ENCODE measurements around the gene EFNB1. TPM values are rescaled to one million over a fixed set of nuclear protein-coding genes. Genes with fewer than 3 reads are reported as not detected.

The EFNB1 gene
- total and polyA plus RNA-seq, 2 of the 8 experiments (the other 6 are each of a cell fraction or from before 2014, with no cell fraction given) = 2.3 to 5.4 TPM

DNA sequence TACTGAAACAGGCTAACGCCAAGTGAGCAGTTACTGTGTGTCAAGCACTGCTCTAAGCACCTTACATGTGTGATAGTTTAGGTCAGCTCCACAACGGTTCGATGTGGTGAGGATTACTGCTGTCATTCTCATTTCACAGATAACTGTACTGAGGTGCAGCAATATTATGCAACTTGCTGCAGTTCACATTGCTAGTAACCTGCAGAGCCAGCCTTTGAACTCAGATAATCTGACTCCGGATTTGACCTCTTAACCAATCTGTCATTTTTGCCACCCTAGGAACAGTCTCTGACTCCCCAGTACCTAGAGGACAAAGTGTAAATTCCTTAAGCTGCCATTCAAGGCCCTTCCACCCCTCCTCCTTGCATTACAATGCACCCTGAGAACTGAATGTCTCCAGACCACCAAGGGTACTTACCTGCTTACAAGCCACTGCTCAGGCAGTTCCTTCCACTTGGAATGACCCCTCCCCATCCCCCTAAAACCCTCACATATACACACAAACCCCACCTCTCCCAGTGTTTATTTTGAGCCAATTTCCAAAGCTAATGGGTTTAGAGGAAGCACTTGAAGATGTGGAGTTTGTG, 24.9 kb downstream of the EFNB1 start:
- H2BK120ac ChIP-seq (replicated peaks; ENCODE audit: low read depth, low read length) = no peak overlapping the region
- no peaks in the 10 kb centered on the region; a peak in 2 of 7 replicates for H3K27me3 ChIP-seq (replicated peaks in 1 of 4; ENCODE audit: control insufficient read depth in 3 of 4, extremely low read depth in 1 of 4, insufficient read depth in 3 of 4, low read length in 3 of 4)
- no peak overlapping the region for H3K4me3 ChIP-seq (ENCODE audit: extremely low read depth in 1 of 4, insufficient read depth in 2 of 4, low read depth in 3 of 4, low read length in 4 of 4)
- H2AK5ac ChIP-seq (ENCODE audit: low read depth, low read length) = no peak overlapping the region
- no peak for DNase-seq (ENCODE audit: low read depth in 1 of 2, low spot score in 2 of 2)
- H3K4ac ChIP-seq (replicated peaks; ENCODE audit: insufficient read length, low read depth, low read length) = no peak overlapping the region
- peak overlapping the region; percentile 13 to 20; a peak in 2 of 4 replicates for H3K4me2 ChIP-seq (ENCODE audit: insufficient read depth in 1 of 2, low read depth in 2 of 2, low read length in 2 of 2)
- no peak overlapping the region for H2BK20ac ChIP-seq (ENCODE audit: low read length)
- H4K20me1 ChIP-seq (replicated peaks in 1 of 2; ENCODE audit: control insufficient read depth in 1 of 2, insufficient read depth in 2 of 2, low read length in 2 of 2) = no peaks in the 10 kb centered on the region
- no peaks in the 10 kb centered on the region for H3K79me1 ChIP-seq (ENCODE audit: low read depth, low read length)
- 75% methylated on average over 4 of the region's 4 CpGs; no CpG with 5 or more reads in 1 of the 2 experiments for WGBS, 2 experiments (ENCODE audit: extremely low coverage in 1 of 2, insufficient coverage in 1 of 2, insufficient read length in 1 of 2, insufficient replicate concordance in 2 of 2, low coverage in 1 of 2, low lambda C conversion rate in 2 of 2, missing lambda C conversion rate in 1 of 2)
- no peaks in the 10 kb centered on the region for H3K9me3 ChIP-seq (ENCODE audit: insufficient read depth in 2 of 2, low read depth in 1 of 2, low read length in 1 of 2)
- peak; percentile 97 for FAIRE-seq
- H3K23ac ChIP-seq (ENCODE audit: insufficient read length) = no peak overlapping the region
- no peak overlapping the region for H2AFZ ChIP-seq (ENCODE audit: low read length)
- no peak overlapping the region for H2BK15ac ChIP-seq (ENCODE audit: low read length)
- ChIA-PET POLR2A (ENCODE audit: partially characterized antibody) (no interaction called here), CTCF (ENCODE audit: partially characterized antibody) (interaction anchor here (0.7 kb wide), 1 partner anchor 11 kb away, joined by 3 read pairs; no protein-coding TSS in a partner anchor)
- H3K36me3 ChIP-seq (ENCODE audit: control insufficient read depth in 2 of 4, insufficient read depth in 4 of 4, low read length in 3 of 4) = no peaks in the 10 kb centered on the region
- H3K23me2 ChIP-seq (ENCODE audit: low read depth, low read length) = no peaks in the 10 kb centered on the region
- no peak overlapping the region for H3K14ac ChIP-seq (ENCODE audit: insufficient read length)
- H3K4me1 ChIP-seq (replicated peaks in 1 of 4; ENCODE audit: control insufficient read depth in 3 of 4, insufficient read depth in 4 of 4, low read length in 3 of 4) = peaks cover 0 to 11% (median 3%) of the 10 kb centered on the region in 4 experiments; a peak in 4 of 7 replicates
- H3K56ac ChIP-seq (replicated peaks; ENCODE audit: insufficient read length, low read depth, low read length) = no peak overlapping the region
- no peak overlapping the region; the same call in 1 of the 2 replicates for H3K18ac ChIP-seq (ENCODE audit: extremely low read depth, low read length)
- no peak overlapping the region for H3K9ac ChIP-seq (replicated peaks in 1 of 4; ENCODE audit: extremely low read depth in 1 of 4, low read depth in 3 of 4, low read length in 3 of 4)
- H3K79me2 ChIP-seq (ENCODE audit: control insufficient read depth in 1 of 2, insufficient read depth in 2 of 2, low read length in 2 of 2) = no peaks in the 10 kb centered on the region
- no peak overlapping the region for H4K91ac ChIP-seq (replicated peaks; ENCODE audit: insufficient read length, low read length)
- no peak overlapping the region for H2BK5ac ChIP-seq (ENCODE audit: low read depth, low read length)
- no peak overlapping the region for H4K8ac ChIP-seq (ENCODE audit: extremely low read depth, insufficient read depth, low read length)
- no peak overlapping the region for H3K27ac ChIP-seq (ENCODE audit: low read depth, low read length)
- no peak overlapping the region; the same call in 1 of the 2 replicates for H2BK12ac ChIP-seq (ENCODE audit: low read depth, low read length)
- no peak overlapping the region for H4K5ac ChIP-seq (ENCODE audit: insufficient read length, low read depth, low read length)
- TF ChIP-seq, protein P1, sequence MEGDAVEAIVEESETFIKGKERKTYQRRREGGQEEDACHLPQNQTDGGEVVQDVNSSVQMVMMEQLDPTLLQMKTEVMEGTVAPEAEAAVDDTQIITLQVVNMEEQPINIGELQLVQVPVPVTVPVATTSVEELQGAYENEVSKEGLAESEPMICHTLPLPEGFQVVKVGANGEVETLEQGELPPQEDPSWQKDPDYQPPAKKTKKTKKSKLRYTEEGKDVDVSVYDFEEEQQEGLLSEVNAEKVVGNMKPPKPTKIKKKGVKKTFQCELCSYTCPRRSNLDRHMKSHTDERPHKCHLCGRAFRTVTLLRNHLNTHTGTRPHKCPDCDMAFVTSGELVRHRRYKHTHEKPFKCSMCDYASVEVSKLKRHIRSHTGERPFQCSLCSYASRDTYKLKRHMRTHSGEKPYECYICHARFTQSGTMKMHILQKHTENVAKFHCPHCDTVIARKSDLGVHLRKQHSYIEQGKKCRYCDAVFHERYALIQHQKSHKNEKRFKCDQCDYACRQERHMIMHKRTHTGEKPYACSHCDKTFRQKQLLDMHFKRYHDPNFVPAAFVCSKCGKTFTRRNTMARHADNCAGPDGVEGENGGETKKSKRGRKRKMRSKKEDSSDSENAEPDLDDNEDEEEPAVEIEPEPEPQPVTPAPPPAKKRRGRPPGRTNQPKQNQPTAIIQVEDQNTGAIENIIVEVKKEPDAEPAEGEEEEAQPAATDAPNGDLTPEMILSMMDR (IDR thresholded peaks at IDR 0.05; ENCODE audit: control extremely low read depth in 1 of 3, insufficient read depth in 1 of 3, low read depth in 1 of 3, low read length in 3 of 3) = no peak
- TF ChIP-seq CTBP2 (IDR thresholded peaks at IDR 0.05; ENCODE audit: borderline replicate concordance, insufficient read depth, insufficient read length, low read length) (no peak), JUN (IDR thresholded peaks at IDR 0.05; ENCODE audit: low read depth, low read length) (no peak), POU5F1 (IDR thresholded peaks at IDR 0.05; ENCODE audit: low read depth, low read length) (no peak), CBX8 (IDR thresholded peaks at IDR 0.05; ENCODE audit: borderline replicate concordance, low read depth, low read length) (no peak), SRF (IDR thresholded peaks at IDR 0.05; ENCODE audit: low read depth, low read length) (no peak), HDAC6 (IDR thresholded peaks at IDR 0.05; ENCODE audit: low read depth, low read length) (no peak), GTF2F1 (IDR thresholded peaks at IDR 0.05; ENCODE audit: borderline replicate concordance, low read depth, low read length) (no peak), SIX5 (IDR thresholded peaks at IDR 0.05; ENCODE audit: low read depth, low read length) (no peak), SIRT6 (IDR thresholded peaks at IDR 0.05; ENCODE audit: low read length) (no peak), TCF12 (IDR thresholded peaks at IDR 0.05; ENCODE audit: low read depth, low read length) (no peak), SP4 (IDR thresholded peaks at IDR 0.05; ENCODE audit: low read length) (no peak)
